Dedifferentiated amniotic fluid mesenchymal stem cell (primary cell): ENCODE results near the gene CNST.
"Not testable (repeated sequence)": the region's sequence is repeated elsewhere in the genome, so short reads cannot be mapped to it uniquely, and the experiment has no call there.

Experiments
- DNase-seq: peaks from one replicate; pipeline ENCODE4 v3.0.0-alpha.2; 2016; ENCODE audit errors: extremely low spot score

Gene CNST

GRCh38 chr1:246677842-246678241, 111.6 kb downstream of the CNST start:
- no peak for DNase-seq

- no peak for DNase-seq
Observed at GRCh38 chr1:246678816-246679793, 112.8 kb downstream of the CNST start.

- DNase-seq = no peak
Observed at GRCh38 chr1:246679794-246680177, 113.5 kb downstream of the CNST start.

GRCh38 chr1:246680190-246680589, 113.9 kb downstream of the CNST start:
- DNase-seq = no peak

- DNase-seq = no peak
Observed at GRCh38 chr1:246680696-246681130, 114.5 kb downstream of the CNST start.

GRCh38 chr1:246681900-246682895, 115.9 kb downstream of the CNST start:
- DNase-seq = no peak

- no peak for DNase-seq
Observed at GRCh38 chr1:246683521-246683920, 117.3 kb downstream of the CNST start.

GRCh38 chr1:246687002-246687401, 120.7 kb downstream of the CNST start:
- no peak for DNase-seq

- peak; percentile 87 for DNase-seq
Observed at GRCh38 chr1:246689409-246690008, 123.3 kb downstream of the CNST start.

- no peak for DNase-seq
Observed at GRCh38 chr1:246690100-246690499, 123.8 kb downstream of the CNST start.

GRCh38 chr1:246691622-246692495, 125.6 kb downstream of the CNST start:
- DNase-seq = no peak

- DNase-seq = not testable (repeated sequence)
Observed at GRCh38 chr1:246694213-246694895, 128.1 kb downstream of the CNST start.

- no peak for DNase-seq
Observed at GRCh38 chr1:246695136-246695535, 128.9 kb downstream of the CNST start.

GRCh38 chr1:246695666-246696065, 129.4 kb downstream of the CNST start:
- DNase-seq = peak; percentile 4

- no peak for DNase-seq
Observed at GRCh38 chr1:246698466-246699094, 132.3 kb downstream of the CNST start.

GRCh38 chr1:246699095-246699735, 133.0 kb downstream of the CNST start:
- peak; percentile 98 for DNase-seq

GRCh38 chr1:246703581-246703980, 137.3 kb downstream of the CNST start:
- DNase-seq = no peak

- DNase-seq = peak; percentile 98
Observed at GRCh38 chr1:246705368-246705767, 139.1 kb downstream of the CNST start.

- DNase-seq = no peak
Observed at GRCh38 chr1:246708166-246708565, 141.9 kb downstream of the CNST start.
